Measurements from ENCODE around the gene DEAF1.

DNA sequence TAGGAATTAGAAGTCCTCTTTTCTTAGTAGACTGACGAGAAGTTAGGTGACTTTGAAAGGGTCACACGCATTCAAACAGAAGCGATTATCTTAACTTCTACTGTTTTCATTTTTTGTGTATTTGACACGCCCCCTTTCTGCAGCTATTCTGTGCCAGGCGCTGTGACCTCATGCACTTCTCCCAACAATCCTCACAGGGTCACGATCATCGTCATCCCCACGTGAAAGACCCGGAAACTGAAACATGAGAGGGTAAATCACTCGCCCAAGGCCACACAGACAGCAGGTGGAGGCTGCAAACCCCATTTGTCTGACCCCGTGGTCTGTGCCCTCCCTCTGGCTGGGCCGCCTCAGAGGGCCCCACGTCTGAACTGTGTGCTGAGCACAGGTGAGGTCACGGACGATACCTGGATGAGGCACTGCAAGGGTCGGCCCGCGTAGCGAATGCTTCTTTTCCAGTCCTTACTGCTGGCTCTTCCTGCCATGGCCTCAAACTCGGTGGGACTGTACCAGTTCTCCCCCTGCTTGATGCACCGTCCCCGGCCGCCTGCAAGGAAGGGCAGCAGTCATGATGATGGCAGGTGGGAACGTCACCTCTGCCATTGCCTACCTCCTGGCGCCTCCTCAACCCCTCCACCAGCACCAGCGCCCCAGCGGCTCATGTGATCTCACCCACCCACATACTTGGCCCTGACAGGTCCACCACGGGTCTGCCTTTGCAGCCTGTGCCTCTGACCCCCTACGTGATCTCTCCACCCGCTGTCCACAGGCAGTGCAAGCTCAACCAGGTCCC is 8.4 kb downstream of the DEAF1 start:
- TF ChIP-seq, protein P1, sequence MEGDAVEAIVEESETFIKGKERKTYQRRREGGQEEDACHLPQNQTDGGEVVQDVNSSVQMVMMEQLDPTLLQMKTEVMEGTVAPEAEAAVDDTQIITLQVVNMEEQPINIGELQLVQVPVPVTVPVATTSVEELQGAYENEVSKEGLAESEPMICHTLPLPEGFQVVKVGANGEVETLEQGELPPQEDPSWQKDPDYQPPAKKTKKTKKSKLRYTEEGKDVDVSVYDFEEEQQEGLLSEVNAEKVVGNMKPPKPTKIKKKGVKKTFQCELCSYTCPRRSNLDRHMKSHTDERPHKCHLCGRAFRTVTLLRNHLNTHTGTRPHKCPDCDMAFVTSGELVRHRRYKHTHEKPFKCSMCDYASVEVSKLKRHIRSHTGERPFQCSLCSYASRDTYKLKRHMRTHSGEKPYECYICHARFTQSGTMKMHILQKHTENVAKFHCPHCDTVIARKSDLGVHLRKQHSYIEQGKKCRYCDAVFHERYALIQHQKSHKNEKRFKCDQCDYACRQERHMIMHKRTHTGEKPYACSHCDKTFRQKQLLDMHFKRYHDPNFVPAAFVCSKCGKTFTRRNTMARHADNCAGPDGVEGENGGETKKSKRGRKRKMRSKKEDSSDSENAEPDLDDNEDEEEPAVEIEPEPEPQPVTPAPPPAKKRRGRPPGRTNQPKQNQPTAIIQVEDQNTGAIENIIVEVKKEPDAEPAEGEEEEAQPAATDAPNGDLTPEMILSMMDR (CRISPR knock-in tag; IDR thresholded peaks at IDR 0.05): no peak
- TF ChIP-seq ZNF431 (CRISPR knock-in tag; IDR thresholded peaks at IDR 0.05; ENCODE audit: borderline replicate concordance, low read depth): no peak
- no peak for TF ChIP-seq KLF16 (CRISPR knock-in tag; IDR thresholded peaks at IDR 0.05)
- no peak for TF ChIP-seq GABPA (IDR thresholded peaks at IDR 0.05; ENCODE audit: low read depth, low read length)
- no peak for TF ChIP-seq GABPA (CRISPR knock-in tag; IDR thresholded peaks at IDR 0.05; ENCODE audit: low read depth)
- TF ChIP-seq, protein P2, sequence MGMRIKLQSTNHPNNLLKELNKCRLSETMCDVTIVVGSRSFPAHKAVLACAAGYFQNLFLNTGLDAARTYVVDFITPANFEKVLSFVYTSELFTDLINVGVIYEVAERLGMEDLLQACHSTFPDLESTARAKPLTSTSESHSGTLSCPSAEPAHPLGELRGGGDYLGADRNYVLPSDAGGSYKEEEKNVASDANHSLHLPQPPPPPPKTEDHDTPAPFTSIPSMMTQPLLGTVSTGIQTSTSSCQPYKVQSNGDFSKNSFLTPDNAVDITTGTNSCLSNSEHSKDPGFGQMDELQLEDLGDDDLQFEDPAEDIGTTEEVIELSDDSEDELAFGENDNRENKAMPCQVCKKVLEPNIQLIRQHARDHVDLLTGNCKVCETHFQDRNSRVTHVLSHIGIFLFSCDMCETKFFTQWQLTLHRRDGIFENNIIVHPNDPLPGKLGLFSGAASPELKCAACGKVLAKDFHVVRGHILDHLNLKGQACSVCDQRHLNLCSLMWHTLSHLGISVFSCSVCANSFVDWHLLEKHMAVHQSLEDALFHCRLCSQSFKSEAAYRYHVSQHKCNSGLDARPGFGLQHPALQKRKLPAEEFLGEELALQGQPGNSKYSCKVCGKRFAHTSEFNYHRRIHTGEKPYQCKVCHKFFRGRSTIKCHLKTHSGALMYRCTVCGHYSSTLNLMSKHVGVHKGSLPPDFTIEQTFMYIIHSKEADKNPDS (CRISPR knock-in tag; IDR thresholded peaks at IDR 0.05): no peak
- no peak for TF ChIP-seq MEF2D (CRISPR knock-in tag; IDR thresholded peaks at IDR 0.05)
- no peak for TF ChIP-seq RAD21 (CRISPR knock-in tag; IDR thresholded peaks at IDR 0.05)
- TF ChIP-seq, protein P3, sequence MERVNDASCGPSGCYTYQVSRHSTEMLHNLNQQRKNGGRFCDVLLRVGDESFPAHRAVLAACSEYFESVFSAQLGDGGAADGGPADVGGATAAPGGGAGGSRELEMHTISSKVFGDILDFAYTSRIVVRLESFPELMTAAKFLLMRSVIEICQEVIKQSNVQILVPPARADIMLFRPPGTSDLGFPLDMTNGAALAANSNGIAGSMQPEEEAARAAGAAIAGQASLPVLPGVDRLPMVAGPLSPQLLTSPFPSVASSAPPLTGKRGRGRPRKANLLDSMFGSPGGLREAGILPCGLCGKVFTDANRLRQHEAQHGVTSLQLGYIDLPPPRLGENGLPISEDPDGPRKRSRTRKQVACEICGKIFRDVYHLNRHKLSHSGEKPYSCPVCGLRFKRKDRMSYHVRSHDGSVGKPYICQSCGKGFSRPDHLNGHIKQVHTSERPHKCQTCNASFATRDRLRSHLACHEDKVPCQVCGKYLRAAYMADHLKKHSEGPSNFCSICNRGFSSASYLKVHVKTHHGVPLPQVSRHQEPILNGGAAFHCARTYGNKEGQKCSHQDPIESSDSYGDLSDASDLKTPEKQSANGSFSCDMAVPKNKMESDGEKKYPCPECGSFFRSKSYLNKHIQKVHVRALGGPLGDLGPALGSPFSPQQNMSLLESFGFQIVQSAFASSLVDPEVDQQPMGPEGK (CRISPR knock-in tag; IDR thresholded peaks at IDR 0.05): no peak
- TF ChIP-seq GTF3A (CRISPR knock-in tag; conservative IDR thresholded peaks at IDR 0.05): no peak
